ENCODE data around the gene RAPGEF2.

DNA sequence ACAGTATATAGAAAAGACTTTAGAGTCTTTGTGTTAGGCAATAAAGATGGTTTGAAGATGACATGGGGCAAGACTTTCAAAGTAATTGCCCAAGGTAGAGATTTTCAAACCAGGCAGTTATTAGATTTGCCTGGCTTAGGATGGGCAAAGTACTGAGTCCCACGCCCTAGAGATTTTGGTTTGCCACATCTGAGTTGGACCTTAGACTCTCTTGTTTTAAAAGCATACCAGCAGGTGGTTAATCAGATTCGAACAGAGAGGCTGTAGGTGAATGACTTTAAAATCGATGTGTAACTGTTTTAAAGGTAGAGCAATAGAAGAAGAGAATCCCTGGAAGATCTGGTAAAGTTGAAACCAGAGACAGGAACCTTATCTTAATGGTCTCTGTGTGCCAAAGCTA is 121.5 kb downstream of the RAPGEF2 start:
- TF ChIP-seq, protein P1, sequence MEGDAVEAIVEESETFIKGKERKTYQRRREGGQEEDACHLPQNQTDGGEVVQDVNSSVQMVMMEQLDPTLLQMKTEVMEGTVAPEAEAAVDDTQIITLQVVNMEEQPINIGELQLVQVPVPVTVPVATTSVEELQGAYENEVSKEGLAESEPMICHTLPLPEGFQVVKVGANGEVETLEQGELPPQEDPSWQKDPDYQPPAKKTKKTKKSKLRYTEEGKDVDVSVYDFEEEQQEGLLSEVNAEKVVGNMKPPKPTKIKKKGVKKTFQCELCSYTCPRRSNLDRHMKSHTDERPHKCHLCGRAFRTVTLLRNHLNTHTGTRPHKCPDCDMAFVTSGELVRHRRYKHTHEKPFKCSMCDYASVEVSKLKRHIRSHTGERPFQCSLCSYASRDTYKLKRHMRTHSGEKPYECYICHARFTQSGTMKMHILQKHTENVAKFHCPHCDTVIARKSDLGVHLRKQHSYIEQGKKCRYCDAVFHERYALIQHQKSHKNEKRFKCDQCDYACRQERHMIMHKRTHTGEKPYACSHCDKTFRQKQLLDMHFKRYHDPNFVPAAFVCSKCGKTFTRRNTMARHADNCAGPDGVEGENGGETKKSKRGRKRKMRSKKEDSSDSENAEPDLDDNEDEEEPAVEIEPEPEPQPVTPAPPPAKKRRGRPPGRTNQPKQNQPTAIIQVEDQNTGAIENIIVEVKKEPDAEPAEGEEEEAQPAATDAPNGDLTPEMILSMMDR (conservative IDR thresholded peaks at IDR 0.05; ENCODE audit: low read depth in 2 of 2): no peak
- TF ChIP-seq ZNF331 (CRISPR knock-in tag; IDR thresholded peaks at IDR 0.05; ENCODE audit: low read depth): no peak
